Mesendoderm (in vitro differentiated cells): ENCODE results near the gene COLEC12.
A peak's percentile ranks its signal among the peaks of the same experiment; 100 is the strongest.
"Not testable (repeated sequence)": the region's sequence is repeated elsewhere in the genome, so short reads cannot be mapped to it uniquely, and the experiment has no call there.

ENCODE experiments used
- DNase-seq: peaks from one replicate; pipeline ENCODE4 v3.0.0; 2013
- H2AK5ac ChIP-seq: 2 replicates; pipeline ENCODE4 v1.6.1; 2013; ENCODE audit warnings: low read length, inconsistent platforms
- H2BK120ac ChIP-seq: 2 replicates; pipeline ENCODE4 v1.6.1; 2013; ENCODE audit warnings: low read depth, mild to moderate bottlenecking, low read length, moderate library complexity, mixed read lengths
- H2BK15ac ChIP-seq: replicated peaks from 2 replicates; pipeline ENCODE4 v1.6.1; 2013; ENCODE audit warnings: low read depth, mild to moderate bottlenecking, moderate library complexity
- H2BK5ac ChIP-seq: 2 replicates; pipeline ENCODE4 v1.6.1; 2013; ENCODE audit warnings: low read length, inconsistent platforms
- H3K18ac ChIP-seq: 2 replicates; pipeline ENCODE4 v1.6.1; 2013; ENCODE audit warnings: mild to moderate bottlenecking, low read length, mixed read lengths
- H3K23ac ChIP-seq: one replicate; pipeline ENCODE4 v1.6.1; 2013; ENCODE audit warnings: low read length
- H3K27ac ChIP-seq: 2 replicates; pipeline ENCODE4 v1.5.1; 2013; ENCODE audit warnings: low read depth, mild to moderate bottlenecking, inconsistent platforms, low read length, moderate library complexity
- H3K27me3 ChIP-seq: 2 replicates; pipeline ENCODE4 v1.6.1; 2013; ENCODE audit warnings: low read length, control low read depth, mild to moderate bottlenecking, inconsistent platforms; ENCODE audit not compliant: insufficient read depth, poor library complexity
- H3K36me3 ChIP-seq: 2 replicates; pipeline ENCODE4 v1.6.1; 2013; ENCODE audit warnings: low read length, inconsistent platforms; ENCODE audit not compliant: control insufficient read depth, insufficient read depth
- H3K4ac ChIP-seq: one replicate; pipeline ENCODE4 v1.6.1; 2013; ENCODE audit warnings: low read depth, mild to moderate bottlenecking, low read length, moderate library complexity
- H3K4me1 ChIP-seq: 2 replicates; pipeline ENCODE4 v1.6.1; 2013; ENCODE audit warnings: low read depth, low read length, inconsistent platforms; ENCODE audit not compliant: control insufficient read depth
- H3K4me2 ChIP-seq: 2 replicates; pipeline ENCODE4 v1.6.1; 2013; ENCODE audit warnings: low read length
- H3K4me3 ChIP-seq: 2 replicates; pipeline ENCODE4 v1.5.1; 2013; ENCODE audit warnings: mild to moderate bottlenecking, low read length
- H3K56ac ChIP-seq: one replicate; pipeline ENCODE4 v1.6.1; 2013; ENCODE audit warnings: low read length
- H3K79me1 ChIP-seq: 2 replicates; pipeline ENCODE4 v1.6.1; 2013; ENCODE audit warnings: low read length, inconsistent platforms
- H3K79me2 ChIP-seq: 2 replicates; pipeline ENCODE4 v1.6.1; 2013; ENCODE audit warnings: mild to moderate bottlenecking, low read length; ENCODE audit not compliant: control insufficient read depth, insufficient read depth
- H3K9ac ChIP-seq: 2 replicates; pipeline ENCODE4 v1.6.1; 2013; ENCODE audit warnings: low read length, inconsistent platforms
- H4K5ac ChIP-seq: one replicate; pipeline ENCODE4 v1.6.1; 2013; ENCODE audit warnings: low read length
- H4K8ac ChIP-seq: one replicate; pipeline ENCODE4 v1.6.1; 2013; ENCODE audit warnings: low read depth, mild to moderate bottlenecking, control low read depth, low read length, moderate library complexity
- WGBS: extraction: QIAGEN DNeasy Blood & Tissue Kit; methylation state at CpG from one replicate; pipeline ENCODE4 v1.1.7; 2013; ENCODE audit warnings: low lambda C conversion rate, missing lambda C conversion rate; ENCODE audit not compliant: insufficient coverage; ENCODE audit errors: extremely low coverage; 5-methylcytosine and 5-hydroxymethylcytosine counted together

COLEC12 gene

GRCh38 chr18:407626-408224, 92.8 kb downstream of the COLEC12 start:
- no peaks in the 10 kb centered on the region for H3K79me2 ChIP-seq
- H3K23ac ChIP-seq, result no peak overlapping the region
- H2BK120ac ChIP-seq, result no peak overlapping the region
- no peak overlapping the region for H3K4me3 ChIP-seq
- H3K27ac ChIP-seq, result no peak overlapping the region
- WGBS, result no CpG with 5 or more reads among the region's 4 CpGs
- H3K27me3 ChIP-seq, result no peaks in the 10 kb centered on the region
- no peak overlapping the region for H3K4ac ChIP-seq
- no peak overlapping the region for H3K4me2 ChIP-seq
- H2BK5ac ChIP-seq, result no peak overlapping the region
- H3K18ac ChIP-seq, result no peak overlapping the region
- H3K56ac ChIP-seq, result no peak overlapping the region
- no peak for DNase-seq
- no peak overlapping the region for H2AK5ac ChIP-seq
- no peaks in the 10 kb centered on the region for H3K36me3 ChIP-seq
- no peak overlapping the region for H4K5ac ChIP-seq
- peaks cover 2% of the 10 kb centered on the region for H3K79me1 ChIP-seq
- H4K8ac ChIP-seq, result no peak overlapping the region
- H3K4me1 ChIP-seq, result no peaks in the 10 kb centered on the region
- H3K9ac ChIP-seq, result no peak overlapping the region
- H2BK15ac ChIP-seq, result no peak overlapping the region

GRCh38 chr18:407191-407590, 93.3 kb downstream of the COLEC12 start:
- H2BK5ac ChIP-seq, result no peak overlapping the region
- H3K23ac ChIP-seq, result no peak overlapping the region
- no peak overlapping the region for H3K9ac ChIP-seq
- no peaks in the 10 kb centered on the region for H3K4me1 ChIP-seq
- no peaks in the 10 kb centered on the region for H3K79me2 ChIP-seq
- no CpG with 5 or more reads among the region's 3 CpGs for WGBS
- no peak overlapping the region for H3K4me3 ChIP-seq
- no peak overlapping the region for H3K56ac ChIP-seq
- no peak for DNase-seq
- H2BK15ac ChIP-seq, result no peak overlapping the region
- no peak overlapping the region for H3K18ac ChIP-seq
- no peak overlapping the region for H3K4me2 ChIP-seq
- no peak overlapping the region for H2AK5ac ChIP-seq
- no peak overlapping the region for H2BK120ac ChIP-seq
- no peak overlapping the region for H3K4ac ChIP-seq
- no peak overlapping the region for H3K27ac ChIP-seq
- no peaks in the 10 kb centered on the region for H3K27me3 ChIP-seq
- no peak overlapping the region for H4K5ac ChIP-seq
- no peak overlapping the region for H4K8ac ChIP-seq
- H3K79me1 ChIP-seq, result peaks cover 2% of the 10 kb centered on the region
- no peaks in the 10 kb centered on the region for H3K36me3 ChIP-seq

GRCh38 chr18:406677-407076, 93.8 kb downstream of the COLEC12 start:
- no peaks in the 10 kb centered on the region for H3K4me1 ChIP-seq
- H3K79me2 ChIP-seq, result no peaks in the 10 kb centered on the region
- no peak overlapping the region for H2BK15ac ChIP-seq
- no CpG with 5 or more reads among the region's 6 CpGs for WGBS
- H3K4ac ChIP-seq, result no peak overlapping the region
- no peak overlapping the region for H3K18ac ChIP-seq
- H3K27ac ChIP-seq, result no peak overlapping the region
- H2AK5ac ChIP-seq, result no peak overlapping the region
- no peak for DNase-seq
- H3K9ac ChIP-seq, result no peak overlapping the region
- H3K56ac ChIP-seq, result no peak overlapping the region
- H3K4me3 ChIP-seq, result no peak overlapping the region
- no peak overlapping the region for H4K5ac ChIP-seq
- H3K27me3 ChIP-seq, result no peaks in the 10 kb centered on the region
- no peak overlapping the region for H2BK5ac ChIP-seq
- H4K8ac ChIP-seq, result no peak overlapping the region
- H3K23ac ChIP-seq, result peak overlapping the region; percentile 15
- H3K36me3 ChIP-seq, result no peaks in the 10 kb centered on the region
- peaks cover 2% of the 10 kb centered on the region for H3K79me1 ChIP-seq
- no peak overlapping the region for H3K4me2 ChIP-seq
- H2BK120ac ChIP-seq, result no peak overlapping the region

- not testable (repeated sequence) for H3K18ac ChIP-seq, H4K8ac ChIP-seq, H3K9ac ChIP-seq, H3K27me3 ChIP-seq, DNase-seq, H2BK15ac ChIP-seq, H4K5ac ChIP-seq, H3K56ac ChIP-seq, H3K36me3 ChIP-seq, H3K23ac ChIP-seq, H2AK5ac ChIP-seq, H3K79me2 ChIP-seq, H2BK5ac ChIP-seq, H3K27ac ChIP-seq, H3K4ac ChIP-seq, H3K4me1 ChIP-seq, H3K4me2 ChIP-seq, H3K4me3 ChIP-seq, H3K79me1 ChIP-seq, H2BK120ac ChIP-seq
- no CpG with 5 or more reads among the region's 4 CpGs for WGBS
Measured at GRCh38 chr18:405006-405405, 95.5 kb downstream of the COLEC12 start.

GRCh38 chr18:404061-404636, 96.4 kb downstream of the COLEC12 start:
- Histone ChIP-seq H3K4me1 (no peaks in the 10 kb centered on the region), H2BK15ac (no peak overlapping the region), H2BK5ac (no peak overlapping the region), H2AK5ac (no peak overlapping the region), H3K27ac (no peak overlapping the region), H4K8ac (no peak overlapping the region), H3K4me3 (no peak overlapping the region), H3K79me1 (peaks cover 2% of the 10 kb centered on the region), H3K27me3 (no peaks in the 10 kb centered on the region), H3K18ac (no peak overlapping the region), H3K9ac (no peak overlapping the region), H3K4ac (no peak overlapping the region), H4K5ac (no peak overlapping the region), H3K56ac (no peak overlapping the region), H3K23ac (no peak overlapping the region), H2BK120ac (no peak overlapping the region), H3K79me2 (no peaks in the 10 kb centered on the region), H3K36me3 (no peaks in the 10 kb centered on the region), H3K4me2 (no peak overlapping the region)
- DNase-seq, result no peak
- WGBS, result no CpG with 5 or more reads among the region's 8 CpGs

GRCh38 chr18:402129-402528, 98.4 kb downstream of the COLEC12 start:
- no peak overlapping the region for H3K23ac ChIP-seq
- no peaks in the 10 kb centered on the region for H3K79me2 ChIP-seq
- no peak overlapping the region for H3K18ac ChIP-seq
- no peak overlapping the region for H4K5ac ChIP-seq
- no peak overlapping the region for H3K4ac ChIP-seq
- WGBS, result no CpG with 5 or more reads among the region's 5 CpGs
- no peak overlapping the region for H2AK5ac ChIP-seq
- no peaks in the 10 kb centered on the region for H3K4me1 ChIP-seq
- H3K27ac ChIP-seq, result no peak overlapping the region
- no peaks in the 10 kb centered on the region for H3K27me3 ChIP-seq
- no peak overlapping the region for H3K4me3 ChIP-seq
- no peak overlapping the region for H2BK120ac ChIP-seq
- H2BK15ac ChIP-seq, result no peak overlapping the region
- H3K9ac ChIP-seq, result no peak overlapping the region
- H3K4me2 ChIP-seq, result no peak overlapping the region
- no peak for DNase-seq
- no peak overlapping the region for H3K56ac ChIP-seq
- H3K79me1 ChIP-seq, result no peaks in the 10 kb centered on the region
- no peak overlapping the region for H4K8ac ChIP-seq
- H2BK5ac ChIP-seq, result no peak overlapping the region
- H3K36me3 ChIP-seq, result no peaks in the 10 kb centered on the region
